ENCODE data around the gene GLRB.

DNA sequence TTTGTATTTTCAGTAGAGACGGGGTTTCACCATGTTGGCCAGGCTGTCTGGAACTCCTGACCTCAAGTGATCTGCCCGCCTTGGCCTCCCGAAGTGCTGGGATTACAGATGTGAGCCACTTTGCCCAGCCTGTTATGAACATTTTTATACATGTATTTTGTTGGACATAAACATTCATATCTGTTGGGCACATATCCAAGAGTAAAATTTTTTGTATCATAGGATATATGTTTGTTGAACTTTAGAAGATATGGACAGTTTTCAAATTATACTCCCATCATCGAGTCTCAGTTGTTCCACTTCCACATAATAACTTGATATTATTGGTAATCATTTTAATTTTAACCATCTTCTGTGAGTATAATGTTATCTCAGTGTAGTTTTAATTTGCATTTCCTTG, 23.6 kb downstream of the GLRB start:
- TF ChIP-seq, protein P1, sequence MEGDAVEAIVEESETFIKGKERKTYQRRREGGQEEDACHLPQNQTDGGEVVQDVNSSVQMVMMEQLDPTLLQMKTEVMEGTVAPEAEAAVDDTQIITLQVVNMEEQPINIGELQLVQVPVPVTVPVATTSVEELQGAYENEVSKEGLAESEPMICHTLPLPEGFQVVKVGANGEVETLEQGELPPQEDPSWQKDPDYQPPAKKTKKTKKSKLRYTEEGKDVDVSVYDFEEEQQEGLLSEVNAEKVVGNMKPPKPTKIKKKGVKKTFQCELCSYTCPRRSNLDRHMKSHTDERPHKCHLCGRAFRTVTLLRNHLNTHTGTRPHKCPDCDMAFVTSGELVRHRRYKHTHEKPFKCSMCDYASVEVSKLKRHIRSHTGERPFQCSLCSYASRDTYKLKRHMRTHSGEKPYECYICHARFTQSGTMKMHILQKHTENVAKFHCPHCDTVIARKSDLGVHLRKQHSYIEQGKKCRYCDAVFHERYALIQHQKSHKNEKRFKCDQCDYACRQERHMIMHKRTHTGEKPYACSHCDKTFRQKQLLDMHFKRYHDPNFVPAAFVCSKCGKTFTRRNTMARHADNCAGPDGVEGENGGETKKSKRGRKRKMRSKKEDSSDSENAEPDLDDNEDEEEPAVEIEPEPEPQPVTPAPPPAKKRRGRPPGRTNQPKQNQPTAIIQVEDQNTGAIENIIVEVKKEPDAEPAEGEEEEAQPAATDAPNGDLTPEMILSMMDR (IDR thresholded peaks at IDR 0.05): no peak
- TF ChIP-seq ZFX (IDR thresholded peaks at IDR 0.05; ENCODE audit: borderline replicate concordance): no peak

Data from 22Rv1 (cell line).